Colonic mucosa (tissue), 4 donors: ENCODE data around the gene ARMC9. TPM values are rescaled to one million over a fixed set of nuclear protein-coding genes. Genes with fewer than 3 reads are reported as not detected.
"Not testable (repeated sequence)": the region's sequence is repeated elsewhere in the genome, so short reads cannot be mapped to it uniquely, and the experiment has no call there.

Experiments used
- DNase-seq: peaks from one replicate; pipeline ENCODE4 v3.0.0-alpha.2; 2020
- H3K27ac ChIP-seq: fragments of 200-600 bp; one replicate; pipeline ENCODE4 v1.8.0; 2021
- H3K27me3 ChIP-seq: fragments of 200-600 bp; one replicate; pipeline ENCODE4 v1.8.0; 2021
- H3K36me3 ChIP-seq: fragments of 200-600 bp; one replicate; pipeline ENCODE4 v1.8.0; 2021
- H3K4me1 ChIP-seq: fragments of 200-600 bp; one replicate; pipeline ENCODE4 v1.8.0; 2021; ENCODE audit warnings: mild to moderate bottlenecking
- H3K4me3 ChIP-seq: fragments of 200-600 bp; one replicate; pipeline ENCODE4 v1.8.0; 2021
- H3K9ac ChIP-seq, 2 donors: one replicate each; pipeline ENCODE4 v1.7.0; 2013; ENCODE audit warnings: control low read depth in 2 of 2, low read depth in 2 of 2, low read length in 2 of 2
- H3K9me3 ChIP-seq: fragments of 200-600 bp; one replicate; pipeline ENCODE4 v1.8.0; 2021
- intact Hi-C: fragments of 100-400 bp; cut with DNase I; formaldehyde crosslinking; loops from one replicate; pipeline ENCODE4 v1.14.1; 2022
- total RNA-seq, 2 donors: library from RNA; stranded (reverse); fragmentation: NEBNext Ultra II Directional in 1 of 2; extraction: Animal tissue kit (Norgen Biotek cat#: 25700) in 1 of 2; gene quantifications; one replicate each; pipeline ENCODE4 v1.2.1, GENCODE V29; 2021
- TF ChIP-seq, protein P1 (sequence below): fragments of 200-600 bp; IDR thresholded peaks from one replicate; pipeline ENCODE4 v1.8.0; 2022; ENCODE audit warnings: antibody characterized with exemption, mild to moderate bottlenecking
- donor health status: healthy.
- donor health status: DM: no; HTN: no; CAD: no.
- donor health status: DM: no; HTN: no; CAD: no.

Gene ARMC9
- total RNA-seq, 2 donors from 2014 or later, result 9.8 to 17.2 TPM

DNA sequence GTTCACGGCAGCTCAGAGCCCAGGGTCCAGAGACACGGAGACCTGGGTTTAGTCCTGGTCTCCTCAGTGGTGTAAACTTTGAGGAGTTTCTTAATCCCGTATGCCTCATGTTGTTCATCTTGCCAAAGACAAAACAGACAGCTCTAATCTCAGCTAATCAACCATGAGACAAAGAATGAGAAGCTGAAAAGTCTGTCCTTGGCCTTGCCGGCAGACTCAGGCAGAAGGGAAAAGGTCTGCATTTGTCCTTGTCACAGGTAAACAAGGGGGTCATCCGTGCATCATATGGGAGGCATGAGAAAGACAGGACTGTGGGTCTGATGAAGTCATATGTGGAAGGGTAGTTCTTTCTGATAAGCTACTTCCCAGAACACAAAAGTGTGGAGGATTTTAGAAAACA, 1.8 kb upstream of the ARMC9 start:
- no peaks in the 10 kb centered on the region for H3K27me3 ChIP-seq
- TF ChIP-seq, protein P1, sequence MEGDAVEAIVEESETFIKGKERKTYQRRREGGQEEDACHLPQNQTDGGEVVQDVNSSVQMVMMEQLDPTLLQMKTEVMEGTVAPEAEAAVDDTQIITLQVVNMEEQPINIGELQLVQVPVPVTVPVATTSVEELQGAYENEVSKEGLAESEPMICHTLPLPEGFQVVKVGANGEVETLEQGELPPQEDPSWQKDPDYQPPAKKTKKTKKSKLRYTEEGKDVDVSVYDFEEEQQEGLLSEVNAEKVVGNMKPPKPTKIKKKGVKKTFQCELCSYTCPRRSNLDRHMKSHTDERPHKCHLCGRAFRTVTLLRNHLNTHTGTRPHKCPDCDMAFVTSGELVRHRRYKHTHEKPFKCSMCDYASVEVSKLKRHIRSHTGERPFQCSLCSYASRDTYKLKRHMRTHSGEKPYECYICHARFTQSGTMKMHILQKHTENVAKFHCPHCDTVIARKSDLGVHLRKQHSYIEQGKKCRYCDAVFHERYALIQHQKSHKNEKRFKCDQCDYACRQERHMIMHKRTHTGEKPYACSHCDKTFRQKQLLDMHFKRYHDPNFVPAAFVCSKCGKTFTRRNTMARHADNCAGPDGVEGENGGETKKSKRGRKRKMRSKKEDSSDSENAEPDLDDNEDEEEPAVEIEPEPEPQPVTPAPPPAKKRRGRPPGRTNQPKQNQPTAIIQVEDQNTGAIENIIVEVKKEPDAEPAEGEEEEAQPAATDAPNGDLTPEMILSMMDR, result no peak
- H3K9me3 ChIP-seq, result no peaks in the 10 kb centered on the region
- no peaks in the 10 kb centered on the region for H3K36me3 ChIP-seq
- DNase-seq, result no peak
- intact Hi-C loops, result loop anchor here (5.0 kb wide), 1 partner anchor 89 kb away; no protein-coding TSS in a partner anchor
- no peak overlapping the region for H3K27ac ChIP-seq
- peaks cover 4% of the 10 kb centered on the region for H3K4me1 ChIP-seq
- no peak overlapping the region for H3K4me3 ChIP-seq
- H3K9ac ChIP-seq, result no peak overlapping the region

DNA sequence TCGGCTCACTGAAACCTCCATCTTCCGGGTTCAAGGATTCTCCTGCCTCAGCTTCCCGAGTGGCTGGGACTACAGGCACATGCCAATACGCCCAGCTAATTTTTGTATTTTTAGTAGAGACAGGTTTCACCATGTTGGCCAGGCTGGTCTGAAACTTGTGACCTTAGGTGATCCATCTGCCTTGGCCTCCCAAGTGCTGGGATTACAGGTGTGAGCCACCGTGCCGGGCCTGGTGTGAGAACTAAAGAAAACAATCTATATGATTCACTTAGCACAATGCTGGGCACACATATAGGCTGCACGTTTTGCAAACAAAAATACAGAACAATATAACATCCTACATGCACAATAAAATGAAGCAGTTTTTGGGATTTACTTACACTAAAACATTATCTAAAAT, 1.2 kb upstream of the ARMC9 start:
- not testable (repeated sequence) for H3K4me3 ChIP-seq, H3K9me3 ChIP-seq, H3K27ac ChIP-seq, DNase-seq, H3K27me3 ChIP-seq, H3K36me3 ChIP-seq, H3K9ac ChIP-seq, H3K4me1 ChIP-seq
- intact Hi-C loops, result loop anchor here (5.0 kb wide), 1 partner anchor 90 kb away; no protein-coding TSS in a partner anchor

DNA sequence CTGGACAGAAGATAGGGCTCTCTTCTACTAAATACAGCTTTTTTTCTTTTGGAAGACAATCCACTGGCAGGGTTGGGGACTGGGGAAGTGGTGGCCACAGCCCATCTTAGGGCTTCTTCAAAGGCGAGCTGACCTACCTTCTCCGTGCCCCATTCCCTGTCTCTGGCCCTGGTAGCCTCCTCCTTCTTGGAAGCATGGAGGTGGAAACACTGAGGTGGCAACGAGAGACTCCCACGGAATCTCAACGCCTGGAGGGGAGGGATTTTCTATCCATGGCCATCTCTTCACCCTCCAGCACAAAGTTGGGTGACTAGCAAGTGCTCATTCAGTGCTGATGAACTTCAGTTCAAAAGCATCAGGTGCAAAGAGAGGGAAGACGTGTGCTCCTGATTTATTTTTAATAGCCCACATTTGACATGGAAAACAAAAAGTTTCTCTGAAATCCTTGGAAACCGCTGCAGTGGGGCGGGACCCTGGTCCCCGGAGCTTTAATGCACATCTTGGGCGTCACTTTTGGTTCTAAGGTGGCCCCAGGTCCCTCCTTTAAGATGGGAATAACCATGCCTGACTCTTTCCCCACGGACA, 633 bp upstream of the ARMC9 start:
- Histone ChIP-seq H3K27me3 (no peaks in the 10 kb centered on the region), H3K4me3 (peak overlapping the region; percentile 72), H3K9ac (peak overlapping the region; percentile 36 to 61), H3K27ac (peak overlapping the region; percentile 29), H3K36me3 (no peaks in the 10 kb centered on the region), H3K4me1 (peaks cover 4% of the 10 kb centered on the region), H3K9me3 (no peaks in the 10 kb centered on the region)
- DNase-seq, result no peak
- TF ChIP-seq, protein P1, result no peak
- intact Hi-C loops, result loop anchor here (5.0 kb wide), 1 partner anchor 90 kb away; no protein-coding TSS in a partner anchor

DNA sequence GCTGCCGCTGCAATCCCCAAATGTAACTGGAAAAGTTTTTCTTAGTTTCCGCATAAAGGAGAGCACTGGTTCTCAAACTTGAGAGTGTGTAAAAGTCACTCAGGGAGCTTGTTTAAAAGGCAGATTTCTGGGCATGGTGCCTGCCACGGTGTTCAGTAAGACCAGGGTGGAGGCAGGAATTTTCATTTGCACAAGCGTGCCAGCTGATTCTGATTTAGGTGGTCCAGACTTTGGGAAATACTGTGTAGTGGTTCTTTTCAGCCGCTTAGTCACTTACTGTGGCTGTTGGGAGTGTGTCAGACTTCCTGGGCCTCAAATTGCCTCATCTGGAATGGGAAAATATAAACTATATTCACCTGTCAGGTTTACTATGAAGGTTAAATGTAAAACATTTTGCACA, 788 bp downstream of the ARMC9 start:
- peak; percentile 31 for DNase-seq
- peak overlapping the region; percentile 72 for H3K4me3 ChIP-seq

DNA sequence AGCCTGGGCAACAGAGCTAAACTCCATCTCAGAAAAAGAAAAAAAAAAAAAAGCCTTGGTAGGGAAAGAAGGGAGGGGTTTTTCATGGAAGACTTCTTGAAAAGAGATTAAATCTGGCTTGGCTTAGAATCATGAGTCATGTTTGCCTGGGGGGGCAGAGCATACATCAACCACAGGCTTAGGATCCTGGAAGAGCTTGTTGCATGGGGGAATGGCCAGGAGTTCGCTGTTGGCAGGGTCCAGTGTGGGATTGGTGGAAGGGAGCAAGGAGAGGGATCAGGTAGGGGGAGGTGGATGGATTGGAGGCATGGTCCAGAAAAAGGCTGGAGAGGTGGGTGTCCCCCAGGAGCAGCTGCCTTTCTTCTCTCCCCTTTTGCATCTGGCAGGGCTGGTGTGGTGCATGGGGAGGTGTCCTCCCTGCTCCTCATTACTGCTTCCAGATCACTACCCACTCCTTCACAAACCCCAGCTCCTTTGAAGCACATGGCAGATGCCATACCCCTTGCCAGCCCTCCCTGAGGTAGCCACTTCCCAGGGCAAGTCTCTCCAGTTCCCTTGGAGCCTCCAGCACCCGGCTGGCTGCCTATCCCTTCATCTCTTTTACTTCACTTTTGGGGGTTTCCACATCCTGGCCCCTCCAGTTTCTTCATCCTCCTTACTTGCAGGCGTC, 2.5 kb downstream of the ARMC9 start:
- intact Hi-C loops, result no loop called here
- DNase-seq, result no peak
- TF ChIP-seq, protein P1, result no peak
- Histone ChIP-seq H3K9me3 (no peaks in the 10 kb centered on the region), H3K9ac (no peak overlapping the region), H3K27ac (no peak overlapping the region), H3K4me1 (peaks cover 4% of the 10 kb centered on the region), H3K36me3 (no peaks in the 10 kb centered on the region), H3K27me3 (no peaks in the 10 kb centered on the region), H3K4me3 (no peak overlapping the region)

More for the DNA sequence above, 788 bp downstream of the ARMC9 start:
- Histone ChIP-seq H3K9me3 (no peaks in the 10 kb centered on the region), H3K27ac (peak overlapping the region; percentile 29), H3K27me3 (no peaks in the 10 kb centered on the region), H3K9ac (peak overlapping the region; percentile 36 to 61), H3K4me1 (peaks cover 4% of the 10 kb centered on the region), H3K36me3 (no peaks in the 10 kb centered on the region)
- intact Hi-C loops, result loop anchor here (5.0 kb wide), 1 partner anchor 92 kb away; no protein-coding TSS in a partner anchor
- TF ChIP-seq, protein P1, result no peak

DNA sequence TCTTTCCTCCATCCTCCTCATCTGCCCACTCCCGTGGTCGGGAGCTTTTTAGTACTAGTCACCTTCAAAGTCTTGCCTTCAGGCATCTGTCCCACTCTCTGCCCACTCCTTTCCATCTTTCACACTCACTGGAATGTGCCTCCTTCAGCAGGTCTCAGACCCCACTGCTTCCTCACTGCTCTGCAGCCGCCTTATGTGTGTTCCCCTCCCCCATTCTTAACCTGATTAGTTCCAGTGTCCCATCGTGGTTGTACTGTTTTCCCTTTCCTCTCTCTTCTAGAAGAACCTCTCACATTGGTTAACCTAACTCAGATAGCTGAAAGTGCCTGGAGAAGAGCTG, 3.0 kb downstream of the ARMC9 start:
- intact Hi-C loops, result no loop called here
- H3K36me3 ChIP-seq, result no peaks in the 10 kb centered on the region
- no peaks in the 10 kb centered on the region for H3K27me3 ChIP-seq
- peaks cover 4% of the 10 kb centered on the region for H3K4me1 ChIP-seq
- H3K9ac ChIP-seq, result no peak overlapping the region
- no peak for DNase-seq
- no peaks in the 10 kb centered on the region for H3K9me3 ChIP-seq
- H3K4me3 ChIP-seq, result no peak overlapping the region
- TF ChIP-seq, protein P1, result no peak
- no peak overlapping the region for H3K27ac ChIP-seq
